ENCODE data around the gene CADPS2.

The CADPS2 gene

DNA sequence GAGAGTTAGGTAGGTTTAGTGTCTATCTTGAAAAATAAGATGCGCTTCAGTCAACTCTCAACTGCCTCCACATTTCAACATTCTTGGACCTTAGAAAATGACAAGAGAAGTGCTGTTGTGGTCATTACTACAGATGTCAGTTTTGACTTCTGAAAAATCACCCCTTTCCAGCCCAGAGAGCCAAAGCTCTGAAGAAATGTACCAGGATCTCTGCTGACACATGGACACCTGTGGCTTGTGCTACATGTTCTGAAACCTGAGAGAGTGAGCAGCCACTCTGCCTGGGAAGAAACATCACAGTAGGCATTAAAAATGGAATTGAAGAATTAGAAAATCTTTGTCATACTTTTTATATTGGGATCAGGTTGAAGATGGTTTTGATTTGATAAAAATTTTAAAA is 545.8 kb downstream of the CADPS2 start:
- TF ChIP-seq EZH2 (IDR thresholded peaks at IDR 0.05; ENCODE audit: borderline replicate concordance, low read length), result no peak
- TF ChIP-seq, protein P1, sequence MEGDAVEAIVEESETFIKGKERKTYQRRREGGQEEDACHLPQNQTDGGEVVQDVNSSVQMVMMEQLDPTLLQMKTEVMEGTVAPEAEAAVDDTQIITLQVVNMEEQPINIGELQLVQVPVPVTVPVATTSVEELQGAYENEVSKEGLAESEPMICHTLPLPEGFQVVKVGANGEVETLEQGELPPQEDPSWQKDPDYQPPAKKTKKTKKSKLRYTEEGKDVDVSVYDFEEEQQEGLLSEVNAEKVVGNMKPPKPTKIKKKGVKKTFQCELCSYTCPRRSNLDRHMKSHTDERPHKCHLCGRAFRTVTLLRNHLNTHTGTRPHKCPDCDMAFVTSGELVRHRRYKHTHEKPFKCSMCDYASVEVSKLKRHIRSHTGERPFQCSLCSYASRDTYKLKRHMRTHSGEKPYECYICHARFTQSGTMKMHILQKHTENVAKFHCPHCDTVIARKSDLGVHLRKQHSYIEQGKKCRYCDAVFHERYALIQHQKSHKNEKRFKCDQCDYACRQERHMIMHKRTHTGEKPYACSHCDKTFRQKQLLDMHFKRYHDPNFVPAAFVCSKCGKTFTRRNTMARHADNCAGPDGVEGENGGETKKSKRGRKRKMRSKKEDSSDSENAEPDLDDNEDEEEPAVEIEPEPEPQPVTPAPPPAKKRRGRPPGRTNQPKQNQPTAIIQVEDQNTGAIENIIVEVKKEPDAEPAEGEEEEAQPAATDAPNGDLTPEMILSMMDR (IDR thresholded peaks at IDR 0.05; ENCODE audit: low read length), result no peak
- Histone ChIP-seq H3K9me2 (ENCODE audit: low read depth, low read length) (no peaks in the 10 kb centered on the region), H3K4me2 (ENCODE audit: low read length) (no peak overlapping the region), H3K9me3 (ENCODE audit: low read length) (no peaks in the 10 kb centered on the region), H3K27me3 (ENCODE audit: insufficient read depth, low read length) (no peaks in the 10 kb centered on the region), H3K9ac (ENCODE audit: low read length) (no peak overlapping the region), H2AFZ (ENCODE audit: low read length) (no peak overlapping the region), H3K4me1 (ENCODE audit: insufficient read depth, low read length, severe bottlenecking) (no peaks in the 10 kb centered on the region), H3K4me3 (ENCODE audit: low read depth, low read length, poor library complexity, severe bottlenecking) (no peak overlapping the region), H3K36me3 (ENCODE audit: insufficient read depth, low read length) (no peaks in the 10 kb centered on the region), H3K27ac (ENCODE audit: low read depth, low read length, poor library complexity, severe bottlenecking) (no peak overlapping the region), H3F3A (ENCODE audit: insufficient read depth, low read length) (no peaks in the 10 kb centered on the region), H4K20me1 (ENCODE audit: insufficient read depth, low read length) (no peaks in the 10 kb centered on the region), H3K79me2 (ENCODE audit: insufficient read depth, low read length) (no peaks in the 10 kb centered on the region)

DNA sequence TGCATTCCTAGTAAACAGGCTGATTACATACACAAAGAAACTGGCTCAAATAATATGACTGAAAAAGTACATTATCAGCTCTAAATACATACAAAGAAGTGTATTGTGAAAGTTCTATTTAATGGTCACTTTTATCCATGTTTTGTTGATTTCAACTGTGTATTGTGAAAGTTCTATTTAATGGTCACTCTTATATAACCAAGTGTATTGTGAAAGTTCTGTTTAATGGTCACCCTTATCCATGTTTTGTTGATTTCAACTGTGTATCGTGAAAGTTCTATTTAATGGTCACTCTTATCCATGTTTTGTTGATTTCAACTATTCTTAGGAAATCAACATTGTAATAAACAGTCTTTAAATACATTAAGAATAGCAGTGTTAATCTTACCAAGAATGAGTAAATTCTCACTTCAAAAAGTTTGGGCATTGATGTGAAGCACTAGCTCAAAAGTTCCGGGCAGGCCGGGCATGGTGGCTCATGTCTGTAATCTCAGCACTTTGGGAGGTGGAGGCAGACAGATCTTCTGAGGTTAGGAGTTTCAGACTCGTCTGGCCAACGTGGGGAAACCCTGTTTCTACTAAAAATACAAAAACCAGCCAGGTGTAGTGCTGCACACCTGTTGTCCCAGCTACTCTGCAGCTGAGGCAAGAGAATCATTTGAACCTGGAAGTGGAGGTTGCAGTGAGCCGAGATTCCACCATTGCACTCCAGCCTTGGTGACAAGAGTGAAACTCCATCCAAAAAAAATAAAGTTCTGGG is 546.9 kb downstream of the CADPS2 start:
- Histone ChIP-seq H2AFZ (ENCODE audit: low read length) (no peak overlapping the region), H3K36me3 (ENCODE audit: insufficient read depth, low read length) (no peaks in the 10 kb centered on the region), H3K4me3 (ENCODE audit: low read depth, low read length, poor library complexity, severe bottlenecking) (no peak overlapping the region), H4K20me1 (ENCODE audit: insufficient read depth, low read length) (no peaks in the 10 kb centered on the region), H3K27me3 (ENCODE audit: insufficient read depth, low read length) (no peaks in the 10 kb centered on the region), H3F3A (ENCODE audit: insufficient read depth, low read length) (no peaks in the 10 kb centered on the region), H3K27ac (ENCODE audit: low read depth, low read length, poor library complexity, severe bottlenecking) (no peak overlapping the region), H3K9me3 (ENCODE audit: low read length) (no peaks in the 10 kb centered on the region), H3K79me2 (ENCODE audit: insufficient read depth, low read length) (no peaks in the 10 kb centered on the region), H3K4me1 (ENCODE audit: insufficient read depth, low read length, severe bottlenecking) (no peaks in the 10 kb centered on the region), H3K4me2 (ENCODE audit: low read length) (no peak overlapping the region), H3K9ac (ENCODE audit: low read length) (no peak overlapping the region), H3K9me2 (ENCODE audit: low read depth, low read length) (no peaks in the 10 kb centered on the region)
- TF ChIP-seq, protein P1 (IDR thresholded peaks at IDR 0.05; ENCODE audit: low read length), result no peak
- no peak for TF ChIP-seq EZH2 (IDR thresholded peaks at IDR 0.05; ENCODE audit: borderline replicate concordance, low read length)

DNA sequence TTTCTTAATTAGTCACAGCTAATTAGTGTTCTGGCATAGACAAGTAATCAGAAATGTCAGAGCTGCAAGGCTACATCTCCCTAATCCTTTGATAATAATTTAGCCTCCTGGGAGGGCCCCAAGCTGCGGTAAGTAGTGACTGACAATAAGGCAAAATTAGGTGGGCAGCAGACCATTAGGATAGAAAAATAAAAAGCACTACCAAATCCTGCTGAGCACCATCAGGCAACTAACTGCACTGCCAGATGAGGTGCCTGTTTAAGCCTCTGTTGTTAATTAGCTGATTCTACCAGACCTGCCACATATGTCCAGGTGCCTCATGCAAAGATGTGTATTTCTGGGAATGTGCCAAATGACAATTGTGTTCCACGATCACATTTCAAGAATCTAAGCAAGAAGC is 549.2 kb downstream of the CADPS2 start:
- Histone ChIP-seq H2AFZ (ENCODE audit: low read length) (no peak overlapping the region), H3F3A (ENCODE audit: insufficient read depth, low read length) (no peaks in the 10 kb centered on the region), H3K27me3 (ENCODE audit: insufficient read depth, low read length) (no peaks in the 10 kb centered on the region), H3K4me1 (ENCODE audit: insufficient read depth, low read length, severe bottlenecking) (no peaks in the 10 kb centered on the region), H3K79me2 (ENCODE audit: insufficient read depth, low read length) (no peaks in the 10 kb centered on the region), H3K4me3 (ENCODE audit: low read depth, low read length, poor library complexity, severe bottlenecking) (no peak overlapping the region), H4K20me1 (ENCODE audit: insufficient read depth, low read length) (no peaks in the 10 kb centered on the region), H3K27ac (ENCODE audit: low read depth, low read length, poor library complexity, severe bottlenecking) (no peak overlapping the region), H3K9me2 (ENCODE audit: low read depth, low read length) (no peaks in the 10 kb centered on the region), H3K36me3 (ENCODE audit: insufficient read depth, low read length) (no peaks in the 10 kb centered on the region), H3K9me3 (ENCODE audit: low read length) (no peaks in the 10 kb centered on the region), H3K4me2 (ENCODE audit: low read length) (no peak overlapping the region), H3K9ac (ENCODE audit: low read length) (no peak overlapping the region)
- TF ChIP-seq, protein P1 (IDR thresholded peaks at IDR 0.05; ENCODE audit: low read length), result no peak
- no peak for TF ChIP-seq EZH2 (IDR thresholded peaks at IDR 0.05; ENCODE audit: borderline replicate concordance, low read length)
